Mucosa of descending colon (tissue), 3 donors: ENCODE results near the gene POR. TPM values are rescaled to one million over a fixed set of nuclear protein-coding genes. Genes with fewer than 3 reads are reported as not detected.
A peak's percentile ranks its signal among the peaks of the same experiment; 100 is the strongest.

ENCODE experiments used
- ATAC-seq: fragments of 200-7000 bp; cut with Tn5 transposase; one replicate; pipeline ENCODE4 v1.9.1; 2020; ENCODE audit warnings: mild to moderate bottlenecking, moderate library complexity
- DNase-seq, 3 donors: peaks; one replicate each; pipeline ENCODE4 v3.0.0-alpha.2; 2020
- H3K36me3 ChIP-seq: fragments of 200-600 bp; one replicate; pipeline ENCODE4 v1.8.0; 2021; ENCODE audit warnings: low read depth, mild to moderate bottlenecking
- H3K4me1 ChIP-seq: fragments of 200-600 bp; one replicate; pipeline ENCODE4 v1.8.0; 2021; ENCODE audit warnings: low read depth, mild to moderate bottlenecking
- H3K4me3 ChIP-seq: fragments of 200-600 bp; one replicate; pipeline ENCODE4 v1.8.0; 2021; ENCODE audit warnings: mild to moderate bottlenecking
- H3K9me3 ChIP-seq: fragments of 200-600 bp; one replicate; pipeline ENCODE4 v1.8.0; 2021; ENCODE audit warnings: mild to moderate bottlenecking
- CTCF ChIP-seq: fragments of 200-600 bp; IDR thresholded peaks from one replicate; pipeline ENCODE4 v1.8.0; 2022; ENCODE audit warnings: antibody characterized with exemption, mild to moderate bottlenecking
- intact Hi-C, 2 donors: fragments of 100-400 bp; cut with DNase I in 1 of 2; cut with micrococcal nuclease in 1 of 2; formaldehyde crosslinking; loops; one replicate each; pipeline versions ENCODE4 v1.11.0 to v1.11.1; 2022; cut with DNase I, micrococcal nuclease
- total RNA-seq, 3 donors: library from RNA; stranded (reverse); fragmentation: NEBNext Ultra II Directional in 2 of 3; extraction: Animal tissue kit (Norgen Biotek cat#: 25700) in 2 of 3; gene quantifications; one replicate each; pipeline versions ENCODE4 v1.2.1 to v1.2.4, GENCODE V29; 2021 to 2023
- donor health status: DM: no; HTN: no; CAD: no; lungs with moderate emphysema.
- donor health status: DM: no; HTN: no; CAD: no.
- donor health status: DM: no; HTN: yes; CAD: no.

The POR gene
- total RNA-seq, 3 donors from 2014 or later, result 76.4 to 122 (median 118) TPM

GRCh38 chr7:75988568-75989499 is 73.9 kb downstream of the POR start:
- no peak for ATAC-seq
- peak in 1 of 3 donors; percentile 4 for DNase-seq

GRCh38 chr7:75989500-75990388 is 74.8 kb downstream of the POR start:
- ATAC-seq (no peak), DNase-seq (no peak)
- intact Hi-C loops, result no loop called here
- H3K4me3 ChIP-seq, result no peak overlapping the region
- H3K9me3 ChIP-seq, result no peaks in the 10 kb centered on the region
- H3K36me3 ChIP-seq, result no peaks in the 10 kb centered on the region
- peaks cover 13% of the 10 kb centered on the region for H3K4me1 ChIP-seq
- TF ChIP-seq CTCF, result no peak

More at GRCh38 chr7:75988568-75989499, 73.9 kb downstream of the POR start:
- H3K4me1 ChIP-seq, result peaks cover 11% of the 10 kb centered on the region
- H3K36me3 ChIP-seq, result peaks cover 5% of the 10 kb centered on the region
- intact Hi-C loops, result no loop called here
- no peak overlapping the region for H3K4me3 ChIP-seq
- H3K9me3 ChIP-seq, result no peaks in the 10 kb centered on the region
- TF ChIP-seq CTCF, result no peak

GRCh38 chr7:75991531-75992082 is 76.7 kb downstream of the POR start:
- no peak for ATAC-seq
- Histone ChIP-seq H3K36me3 (no peaks in the 10 kb centered on the region), H3K9me3 (no peaks in the 10 kb centered on the region), H3K4me1 (peaks cover 18% of the 10 kb centered on the region), H3K4me3 (no peak overlapping the region)
- no peak for TF ChIP-seq CTCF
- no peak for DNase-seq
- intact Hi-C loops, result no loop called here

- H3K4me1 ChIP-seq, result peaks cover 18% of the 10 kb centered on the region
- TF ChIP-seq CTCF, result no peak
Measured at GRCh38 chr7:75992083-75992755, 77.3 kb downstream of the POR start.

More at GRCh38 chr7:75992083-75992755, 77.3 kb downstream of the POR start:
- intact Hi-C loops, result no loop called here
- no peak for ATAC-seq
- DNase-seq, result no peak
- Histone ChIP-seq H3K36me3 (no peaks in the 10 kb centered on the region), H3K9me3 (no peaks in the 10 kb centered on the region), H3K4me3 (no peak overlapping the region)
